Stimulated activated naive CD8-positive, alpha-beta T cell treated with anti-CD3 and anti-CD28 coated beads, Interleukin-15, Interleukin-2, amounts not matched to agents 100 ng/mL and 50 ng/mL, for 24 hours (primary cell): ENCODE measurements around the gene CXXC1.
"Not testable (repeated sequence)": the region's sequence is repeated elsewhere in the genome, so short reads cannot be mapped to it uniquely, and the experiment has no call there.

Source experiments
- H3K27ac Mint-ChIP-seq: one replicate; pipeline ENCODE4 v1.8.0; 2021; ENCODE audit warnings: mild to moderate bottlenecking, mixed read lengths
- H3K27me3 Mint-ChIP-seq: one replicate; pipeline ENCODE4 v1.8.0; 2021; ENCODE audit warnings: mixed read lengths
- H3K36me3 Mint-ChIP-seq: one replicate; pipeline ENCODE4 v1.8.0; 2021; ENCODE audit warnings: low read depth, mixed read lengths
- H3K4me1 Mint-ChIP-seq: one replicate; pipeline ENCODE4 v1.8.0; 2021; ENCODE audit warnings: low read depth, mixed read lengths
- H3K4me3 Mint-ChIP-seq: one replicate; pipeline ENCODE4 v1.8.0; 2021; ENCODE audit warnings: mild to moderate bottlenecking, mixed read lengths
- H3K9me3 Mint-ChIP-seq: one replicate; pipeline ENCODE4 v1.8.0; 2021; ENCODE audit warnings: mixed read lengths

The CXXC1 gene

GRCh38 chr18:50273203-50274043, 14.1 kb downstream of the CXXC1 start:
- no peak overlapping the region for H3K4me3 Mint-ChIP-seq
- H3K27me3 Mint-ChIP-seq = no peaks in the 10 kb centered on the region
- no peak overlapping the region for H3K27ac Mint-ChIP-seq
- H3K4me1 Mint-ChIP-seq = peaks cover 7% of the 10 kb centered on the region
- H3K36me3 Mint-ChIP-seq = peaks cover 76% of the 10 kb centered on the region
- H3K9me3 Mint-ChIP-seq = no peaks in the 10 kb centered on the region

GRCh38 chr18:50272568-50272967, 14.9 kb downstream of the CXXC1 start:
- no peaks in the 10 kb centered on the region for H3K27me3 Mint-ChIP-seq
- peaks cover 71% of the 10 kb centered on the region for H3K36me3 Mint-ChIP-seq
- peaks cover 14% of the 10 kb centered on the region for H3K4me1 Mint-ChIP-seq
- no peak overlapping the region for H3K27ac Mint-ChIP-seq
- H3K4me3 Mint-ChIP-seq = no peak overlapping the region
- no peaks in the 10 kb centered on the region for H3K9me3 Mint-ChIP-seq

- Mint-ChIP-seq H3K27ac (peak overlapping the region; percentile 67), H3K4me1 (peaks cover 37% of the 10 kb centered on the region), H3K4me3 (peak overlapping the region; percentile 78), H3K27me3 (no peaks in the 10 kb centered on the region), H3K9me3 (no peaks in the 10 kb centered on the region), H3K36me3 (peaks cover 36% of the 10 kb centered on the region)
These were observed 19.3 kb downstream of the CXXC1 start for GRCh38 chr18:50268022-50268747.

- Mint-ChIP-seq H3K4me3 (peak within 1 kb of the TSS; percentile 85), H3K36me3 (peaks cover 20% of the 10 kb centered on the region), H3K9me3 (no peaks in the 10 kb centered on the region), H3K27me3 (no peaks in the 10 kb centered on the region), H3K27ac (peak within 1 kb of the TSS; percentile 88), H3K4me1 (peaks cover 37% of the 10 kb centered on the region)
These were observed 21.2 kb downstream of the CXXC1 start, which contains the start of gene CFAP53 for GRCh38 chr18:50266248-50266704. CFAP53 (minus strand) TSS chr18:50266495; CDS start chr18:50266404, 91 bp downstream.

GRCh38 chr18:50262977-50263376, 24.5 kb downstream of the CXXC1 start:
- Mint-ChIP-seq H3K4me1 (peaks cover 27% of the 10 kb centered on the region), H3K27me3 (no peaks in the 10 kb centered on the region), H3K36me3 (no peaks in the 10 kb centered on the region), H3K27ac (no peak overlapping the region), H3K4me3 (no peak overlapping the region), H3K9me3 (no peaks in the 10 kb centered on the region)

GRCh38 chr18:50250935-50251334, 36.6 kb downstream of the CXXC1 start:
- H3K4me1 Mint-ChIP-seq = no peaks in the 10 kb centered on the region
- H3K27me3 Mint-ChIP-seq = no peaks in the 10 kb centered on the region
- no peaks in the 10 kb centered on the region for H3K36me3 Mint-ChIP-seq
- H3K4me3 Mint-ChIP-seq = no peak overlapping the region
- H3K9me3 Mint-ChIP-seq = no peaks in the 10 kb centered on the region
- no peak overlapping the region for H3K27ac Mint-ChIP-seq

DNA sequence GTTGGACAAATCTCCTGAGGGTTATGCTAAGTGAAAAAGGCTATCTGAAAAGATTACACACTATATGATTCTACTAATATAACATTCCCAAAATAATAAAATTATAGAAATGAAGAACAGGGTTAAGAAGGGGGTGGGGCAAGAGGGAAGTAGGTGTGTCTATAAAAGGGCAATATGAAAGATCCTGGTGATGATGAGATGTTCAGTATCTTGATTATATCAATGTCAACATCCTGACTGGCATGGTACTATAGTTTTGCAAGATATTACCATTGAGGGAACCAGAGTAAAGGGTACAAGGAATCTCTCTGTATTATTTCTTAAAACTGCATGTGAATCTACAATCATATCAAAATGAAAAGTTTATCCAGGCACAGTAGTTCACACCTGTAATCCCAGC, 37.9 kb downstream of the CXXC1 start:
- Mint-ChIP-seq H3K27ac (no peak overlapping the region), H3K27me3 (no peaks in the 10 kb centered on the region), H3K9me3 (no peaks in the 10 kb centered on the region), H3K4me3 (no peak overlapping the region), H3K4me1 (no peaks in the 10 kb centered on the region), H3K36me3 (no peaks in the 10 kb centered on the region)

GRCh38 chr18:50247561-50247960, 39.9 kb downstream of the CXXC1 start:
- H3K27me3 Mint-ChIP-seq = no peaks in the 10 kb centered on the region
- no peak overlapping the region for H3K4me3 Mint-ChIP-seq
- no peaks in the 10 kb centered on the region for H3K36me3 Mint-ChIP-seq
- H3K9me3 Mint-ChIP-seq = no peaks in the 10 kb centered on the region
- H3K4me1 Mint-ChIP-seq = no peaks in the 10 kb centered on the region
- no peak overlapping the region for H3K27ac Mint-ChIP-seq

DNA sequence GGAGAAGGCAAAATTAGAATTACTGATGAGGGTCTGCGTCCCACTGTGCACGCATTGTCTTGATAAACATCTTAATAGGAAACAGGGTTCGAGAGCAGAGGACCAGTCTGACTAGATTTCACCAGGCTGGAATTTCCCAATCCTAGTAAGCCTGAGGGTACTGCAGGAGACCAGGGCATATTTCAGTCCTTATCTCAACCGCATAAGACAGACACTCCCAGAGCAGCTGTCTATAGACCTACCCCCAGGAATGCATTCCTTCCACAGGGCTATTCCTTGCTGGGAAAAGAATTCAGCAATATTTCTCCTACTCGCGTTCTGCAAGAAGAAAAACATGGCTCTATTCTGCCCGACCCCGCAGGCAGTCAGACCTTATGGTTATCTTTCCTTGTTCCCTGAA, 45.7 kb downstream of the CXXC1 start:
- H3K27ac Mint-ChIP-seq, H3K4me1 Mint-ChIP-seq, H3K36me3 Mint-ChIP-seq, H3K27me3 Mint-ChIP-seq, H3K4me3 Mint-ChIP-seq: not testable (repeated sequence)
- H3K9me3 Mint-ChIP-seq = peaks cover 17% of the 10 kb centered on the region

GRCh38 chr18:50240080-50240563, 47.4 kb downstream of the CXXC1 start:
- Mint-ChIP-seq H3K9me3 (peaks cover 17% of the 10 kb centered on the region), H3K27me3 (peaks cover 9% of the 10 kb centered on the region), H3K4me1 (peaks cover 7% of the 10 kb centered on the region), H3K27ac (peak overlapping the region; percentile 14), H3K36me3 (peaks cover 7% of the 10 kb centered on the region), H3K4me3 (no peak overlapping the region)

GRCh38 chr18:50232419-50232818, 55.1 kb downstream of the CXXC1 start:
- H3K9me3 Mint-ChIP-seq = no peaks in the 10 kb centered on the region
- H3K4me3 Mint-ChIP-seq = no peak overlapping the region
- H3K27ac Mint-ChIP-seq = no peak overlapping the region
- peaks cover 15% of the 10 kb centered on the region for H3K27me3 Mint-ChIP-seq
- no peaks in the 10 kb centered on the region for H3K36me3 Mint-ChIP-seq
- H3K4me1 Mint-ChIP-seq = no peaks in the 10 kb centered on the region
